Calu3 (cell line): ENCODE results near the gene ZBTB4. TPM values are rescaled to one million over a fixed set of nuclear protein-coding genes. Genes with fewer than 3 reads are reported as not detected.

Source experiments
- BruUV-seq: library from RNA; stranded (reverse); fragments of 400-500 nt; replicated peaks from 2 replicates; lab custom pipeline; 2021; lab: Mats Ljungman, UMichigan
- CTCF ChIA-PET: fragments of 300-600 bp; sonication (Branson Sonifier 250); formaldehyde crosslinking; loops from one replicate; lab custom pipeline; 2022; ENCODE audit warnings: antibody characterized with exemption; lab: Charles Lee
- DNase-seq: peaks from one replicate; pipeline ENCODE4 v3.0.0; 2022
- H3K27ac Mint-ChIP-seq: one replicate; pipeline ENCODE4 v1.8.0; 2022; ENCODE audit warnings: mixed read lengths; ENCODE audit not compliant: unreplicated experiment
- H3K27me3 Mint-ChIP-seq: one replicate; pipeline ENCODE4 v1.8.0; 2022; ENCODE audit warnings: mixed read lengths; ENCODE audit not compliant: unreplicated experiment
- H3K36me3 Mint-ChIP-seq: one replicate; pipeline ENCODE4 v1.8.0; 2022; ENCODE audit warnings: mild to moderate bottlenecking, moderate library complexity, mixed read lengths; ENCODE audit not compliant: insufficient read depth, unreplicated experiment
- H3K4me1 Mint-ChIP-seq: one replicate; pipeline ENCODE4 v1.8.0; 2022; ENCODE audit warnings: mild to moderate bottlenecking, low read depth, mixed read lengths; ENCODE audit not compliant: unreplicated experiment
- H3K4me3 Mint-ChIP-seq: one replicate; pipeline ENCODE4 v1.8.0; 2022; ENCODE audit warnings: mild to moderate bottlenecking, low read depth, moderate library complexity, mixed read lengths; ENCODE audit not compliant: unreplicated experiment
- H3K9me3 Mint-ChIP-seq: one replicate; pipeline ENCODE4 v1.8.0; 2022; ENCODE audit warnings: low read depth, mixed read lengths; ENCODE audit not compliant: unreplicated experiment
- CTCF ChIP-seq: fragments of 200-600 bp; IDR thresholded peaks from one replicate; pipeline ENCODE4 v1.8.0; 2022; ENCODE audit warnings: antibody characterized with exemption; ENCODE audit not compliant: unreplicated experiment
- intact Hi-C: fragments of 100-400 bp; cut with micrococcal nuclease; formaldehyde crosslinking; loops from one replicate; pipeline ENCODE4 v1.10.0; 2022; ENCODE audit not compliant: unreplicated experiment
- total RNA-seq: library from RNA; stranded (reverse); gene quantifications from 2 replicates; pipeline ENCODE4 v1.2.3, GENCODE V29; 2022

ZBTB4 gene
- total RNA-seq, 1 experiment from 2014 or later, result 27.2 TPM

GRCh38 chr17:7441266-7441665 is 38.2 kb downstream of the ZBTB4 start:
- CTCF ChIA-PET, result interaction anchor here (0.6 to 0.7 kb wide), 5 partner anchors 10 to 199 kb away, joined by 3 to 8 read pairs (median 5); partner anchors contain the start of genes GABARAP and NEURL4
- Mint-ChIP-seq H3K9me3 (no peaks in the 10 kb centered on the region), H3K27ac (no peak overlapping the region), H3K4me1 (peaks cover 7% of the 10 kb centered on the region), H3K27me3 (peaks cover 72% of the 10 kb centered on the region), H3K36me3 (peaks cover 25% of the 10 kb centered on the region), H3K4me3 (no peak overlapping the region)
- no peak for TF ChIP-seq CTCF
- intact Hi-C loops, result no loop called here
- DNase-seq, result no peak
- no TSS peak for BruUV-seq

- no peaks in the 10 kb centered on the region for H3K9me3 Mint-ChIP-seq
- peaks cover 29% of the 10 kb centered on the region for H3K36me3 Mint-ChIP-seq
- BruUV-seq, result no TSS peak
- intact Hi-C loops, result no loop called here
- H3K27ac Mint-ChIP-seq, result no peak overlapping the region
- H3K4me1 Mint-ChIP-seq, result peaks cover 7% of the 10 kb centered on the region
- DNase-seq, result no peak
- CTCF ChIA-PET, result interaction anchor here (0.6 to 0.7 kb wide), 5 partner anchors 10 to 198 kb away, joined by 3 to 8 read pairs (median 5); partner anchors contain the start of genes GABARAP and NEURL4
- TF ChIP-seq CTCF, result no peak
- peaks cover 67% of the 10 kb centered on the region for H3K27me3 Mint-ChIP-seq
- peak overlapping the region; percentile 72 for H3K4me3 Mint-ChIP-seq
Observed at GRCh38 chr17:7440834-7441195, 38.6 kb downstream of the ZBTB4 start.

GRCh38 chr17:7440113-7440833 is 39.2 kb downstream of the ZBTB4 start:
- Mint-ChIP-seq H3K4me3 (peak overlapping the region; percentile 72), H3K27ac (peak overlapping the region; percentile 47), H3K36me3 (peaks cover 34% of the 10 kb centered on the region), H3K27me3 (peaks cover 62% of the 10 kb centered on the region), H3K4me1 (peaks cover 7% of the 10 kb centered on the region), H3K9me3 (no peaks in the 10 kb centered on the region)
- CTCF ChIA-PET, result no interaction called here
- no peak for TF ChIP-seq CTCF
- peak; percentile 38 for DNase-seq
- BruUV-seq, result no TSS peak
- intact Hi-C loops, result no loop called here

- CTCF ChIA-PET, result no interaction called here
- no peaks in the 10 kb centered on the region for H3K9me3 Mint-ChIP-seq
- peaks cover 7% of the 10 kb centered on the region for H3K4me1 Mint-ChIP-seq
- TF ChIP-seq CTCF, result no peak
- peaks cover 62% of the 10 kb centered on the region for H3K27me3 Mint-ChIP-seq
- BruUV-seq, result no TSS peak
- intact Hi-C loops, result loop anchor here (5.0 kb wide), 3 partner anchors 38 to 123 kb away; partner anchors contain the start of genes KCTD11, SENP3 and ZBTB4
- peak within 1 kb of the TSS; percentile 72 for H3K27ac Mint-ChIP-seq
- DNase-seq, result no peak
- H3K4me3 Mint-ChIP-seq, result peak within 1 kb of the TSS; percentile 72
- H3K36me3 Mint-ChIP-seq, result peaks cover 38% of the 10 kb centered on the region
Observed at GRCh38 chr17:7439462-7440112, 39.8 kb downstream of the ZBTB4 start, which contains the start of gene FGF11. Gene FGF11 (plus strand): TSS chr17:7439512. CDS start chr17:7439621, 109 bp downstream.
